ENCODE data around the gene ARL15. TPM values are rescaled to one million over a fixed set of nuclear protein-coding genes. Genes with fewer than 3 reads are reported as not detected.

ARL15 gene
- total RNA-seq, 1 donor from 2014 or later, result 24.3 TPM

DNA sequence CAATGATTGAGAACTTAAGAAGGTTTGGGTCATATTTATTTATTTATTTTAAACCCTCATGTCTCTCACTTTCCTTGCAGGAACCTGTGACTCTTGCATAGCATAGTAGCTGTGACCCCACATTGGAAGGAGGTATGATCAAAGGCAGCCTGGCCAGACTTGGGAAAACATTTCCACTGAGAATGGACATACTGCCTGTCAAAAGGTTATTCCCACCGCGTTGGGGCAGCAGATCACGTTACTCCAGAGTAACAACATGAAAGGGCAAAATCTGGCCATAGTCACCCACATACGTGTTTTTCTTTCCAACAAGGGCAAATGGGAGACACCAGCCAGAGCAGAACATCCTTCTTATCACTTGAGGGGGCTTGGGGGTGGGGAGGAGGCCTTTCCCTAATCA lies 95.7 kb downstream of the ARL15 start:
- no peak for DNase-seq (ENCODE audit: low spot score)

DNA sequence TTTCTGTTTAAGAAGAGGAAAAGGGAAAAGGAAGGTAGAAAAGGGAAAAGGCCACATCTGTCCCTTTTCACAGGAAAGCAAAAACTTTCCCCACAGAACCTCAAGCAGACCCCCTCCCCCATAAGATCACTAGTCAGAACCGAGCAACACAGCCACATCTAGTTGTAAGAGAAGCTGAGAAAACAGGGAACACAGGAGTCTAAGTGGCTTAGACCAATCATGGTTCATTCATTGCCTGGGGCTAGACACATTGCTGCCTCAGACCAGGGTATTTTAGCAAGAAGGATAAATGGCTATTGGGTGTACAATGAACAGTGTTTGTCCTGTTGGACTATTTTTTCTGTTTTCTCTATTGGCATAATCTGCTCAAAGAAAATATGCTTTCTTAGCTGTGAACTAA lies 98.0 kb downstream of the ARL15 start:
- no peak for DNase-seq (ENCODE audit: low spot score)

DNA sequence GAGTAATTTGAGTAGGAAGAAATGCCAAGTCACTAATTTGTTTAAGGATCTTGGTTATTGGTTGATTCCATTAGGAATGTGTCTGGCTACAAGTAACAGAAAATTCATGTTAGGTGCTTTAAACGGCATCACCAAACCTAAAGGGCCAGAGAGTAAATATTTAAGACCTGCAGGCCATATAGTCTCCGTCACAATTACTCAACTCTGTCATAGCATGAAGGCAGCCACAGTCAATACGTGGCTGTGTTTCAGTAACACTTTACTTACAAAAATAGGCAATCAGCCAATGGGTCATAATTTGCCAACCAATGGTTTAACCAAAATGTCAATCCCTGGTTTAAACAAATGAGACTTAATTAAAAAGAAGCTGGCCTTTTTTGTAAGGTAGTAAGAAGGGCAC lies 98.5 kb downstream of the ARL15 start:
- DNase-seq (ENCODE audit: low spot score), result no peak

DNA sequence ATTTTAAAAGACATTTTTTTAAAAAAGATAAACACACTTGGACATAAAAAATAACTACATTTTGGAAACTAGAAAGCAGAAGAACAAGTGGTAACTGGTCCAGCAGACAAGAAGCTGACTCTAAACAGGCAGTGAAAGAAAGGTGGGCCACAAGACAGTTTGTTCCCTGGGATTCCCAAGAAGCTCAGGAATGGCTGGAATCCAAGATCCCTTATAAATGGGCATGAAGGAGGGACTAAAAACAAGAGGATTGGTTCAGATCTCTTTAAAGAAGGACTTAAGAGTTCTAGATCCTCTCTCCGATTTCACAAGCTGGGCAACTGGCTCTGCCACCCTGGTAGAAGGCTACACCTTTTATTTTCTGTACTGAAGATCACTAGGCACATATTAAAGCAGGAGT lies 102.8 kb downstream of the ARL15 start:
- no peak for DNase-seq (ENCODE audit: low spot score)

DNA sequence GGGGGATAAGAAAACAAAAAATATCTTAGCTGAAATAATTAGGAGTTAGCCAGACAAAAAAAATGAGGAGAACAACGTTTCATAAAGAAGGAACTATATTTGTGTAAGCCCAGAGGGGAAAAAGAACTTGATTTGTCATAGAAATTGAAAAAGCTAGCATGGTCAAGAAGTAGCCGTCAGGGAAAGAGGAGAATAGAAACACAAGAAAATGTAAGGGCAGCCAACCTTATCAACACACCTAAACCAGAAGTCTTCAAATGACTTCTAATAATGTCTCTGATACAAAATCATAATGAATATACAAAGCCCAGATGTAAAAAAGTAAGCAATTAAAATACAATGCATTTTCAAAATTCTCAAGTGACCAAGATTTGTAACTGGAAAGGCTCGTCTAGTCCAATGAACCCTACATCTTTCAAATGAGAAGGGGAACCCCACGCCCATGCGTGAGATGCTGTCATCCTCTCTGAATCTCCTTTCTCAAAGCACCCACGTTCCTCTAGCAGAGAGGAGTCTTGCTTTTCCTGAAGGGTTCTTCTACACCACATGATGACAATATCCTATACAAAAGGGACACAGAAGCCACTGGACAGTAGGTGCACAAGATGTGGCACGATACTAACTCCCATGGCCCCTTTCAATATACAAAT lies 103.7 kb downstream of the ARL15 start:
- DNase-seq (ENCODE audit: low spot score), result no peak

DNA sequence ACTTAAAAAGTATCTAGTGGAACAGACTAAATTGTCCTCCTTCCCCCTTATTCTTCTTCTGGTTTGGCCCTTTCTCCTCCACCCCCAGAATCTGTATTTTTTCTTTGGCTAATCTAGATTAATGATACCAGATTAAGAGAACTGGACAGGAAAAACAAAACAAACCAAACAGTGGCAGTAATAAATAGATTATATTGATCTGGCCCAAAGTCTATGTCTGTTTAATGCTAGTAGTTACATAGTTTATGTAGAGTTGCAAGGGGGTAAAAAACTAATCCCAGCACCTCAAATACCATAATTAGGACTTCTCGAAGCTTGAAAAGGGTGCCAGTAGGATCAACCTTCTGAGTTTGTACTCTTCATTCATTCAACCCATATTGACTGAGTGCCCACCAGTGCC lies 104.5 kb downstream of the ARL15 start:
- DNase-seq (ENCODE audit: low spot score), result no peak

DNA sequence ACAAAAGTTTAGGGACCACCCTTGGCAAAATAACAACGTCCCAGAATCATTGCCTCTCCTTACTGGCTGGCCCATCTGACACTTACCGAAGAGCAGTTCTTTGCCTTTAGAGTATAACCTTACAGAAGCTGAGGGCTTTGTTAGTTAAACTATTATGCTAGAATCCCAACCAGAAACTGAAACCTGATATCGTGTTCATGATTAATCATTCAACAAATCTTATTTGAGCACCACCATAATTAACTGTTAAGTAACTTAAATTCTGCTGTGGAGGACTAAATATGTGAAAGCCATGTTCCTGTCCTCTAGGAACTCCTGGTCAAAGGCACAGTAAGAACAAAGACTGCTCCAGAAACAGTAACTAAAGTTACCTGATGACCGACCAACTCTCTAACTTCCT lies 104.9 kb downstream of the ARL15 start:
- no peak for DNase-seq (ENCODE audit: low spot score)

DNA sequence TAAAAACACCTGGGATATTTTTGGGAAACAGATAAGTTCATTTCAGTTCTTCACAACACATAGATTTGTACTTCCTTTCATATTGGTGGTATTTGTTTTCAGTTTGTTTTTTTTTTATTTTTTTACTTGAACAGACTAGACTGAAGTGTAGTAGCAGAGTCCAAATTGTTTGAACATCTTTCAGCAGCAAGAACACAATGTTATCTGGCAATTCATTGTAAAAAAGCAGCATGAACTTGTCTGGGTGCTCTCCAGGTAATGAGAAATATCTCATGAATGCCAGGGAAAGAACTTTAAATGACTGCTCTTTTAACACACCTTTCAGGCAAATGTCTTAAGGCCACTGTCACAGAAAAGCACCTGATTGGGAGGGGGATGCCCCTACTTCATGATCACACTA lies 113.4 kb downstream of the ARL15 start:
- DNase-seq (ENCODE audit: low spot score), result no peak

DNA sequence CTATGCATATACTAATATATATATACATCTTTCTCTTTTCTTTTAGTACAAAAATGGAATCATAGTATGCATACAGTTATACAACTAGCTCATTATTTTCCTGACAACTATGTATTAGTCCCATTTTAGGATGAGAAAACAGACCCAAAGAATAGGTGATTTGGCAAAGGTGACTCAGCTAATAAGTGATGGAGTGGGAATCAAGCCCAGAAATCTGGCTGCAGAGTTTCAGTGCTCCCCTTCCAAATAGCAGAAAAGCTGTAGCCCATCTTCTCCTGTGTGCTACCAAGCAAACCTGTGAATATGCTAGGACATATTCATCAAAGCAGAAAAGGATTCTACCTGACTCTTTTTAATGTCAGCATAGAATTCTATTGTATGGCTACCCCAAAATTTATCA lies 114.7 kb downstream of the ARL15 start:
- no peak for DNase-seq (ENCODE audit: low spot score)

DNA sequence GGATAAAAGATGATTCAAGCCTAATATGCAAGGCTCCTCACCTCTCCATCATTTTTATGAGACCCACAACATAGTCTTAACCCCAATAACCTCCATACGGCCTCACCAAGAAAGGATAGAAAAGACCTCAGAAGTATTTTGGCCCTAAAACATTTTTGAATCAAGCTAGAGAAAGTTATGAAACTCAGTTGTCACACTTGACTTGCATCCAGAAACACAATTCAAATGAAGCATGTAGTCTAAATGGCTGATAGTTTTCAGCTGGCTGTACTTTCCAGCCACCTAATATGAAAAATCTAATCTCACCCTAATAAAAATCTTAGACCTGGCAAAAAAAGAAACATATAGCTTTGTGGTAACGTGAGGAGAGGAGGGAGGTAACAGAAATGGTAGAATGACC lies 116.1 kb downstream of the ARL15 start:
- DNase-seq (ENCODE audit: low spot score), result no peak

DNA sequence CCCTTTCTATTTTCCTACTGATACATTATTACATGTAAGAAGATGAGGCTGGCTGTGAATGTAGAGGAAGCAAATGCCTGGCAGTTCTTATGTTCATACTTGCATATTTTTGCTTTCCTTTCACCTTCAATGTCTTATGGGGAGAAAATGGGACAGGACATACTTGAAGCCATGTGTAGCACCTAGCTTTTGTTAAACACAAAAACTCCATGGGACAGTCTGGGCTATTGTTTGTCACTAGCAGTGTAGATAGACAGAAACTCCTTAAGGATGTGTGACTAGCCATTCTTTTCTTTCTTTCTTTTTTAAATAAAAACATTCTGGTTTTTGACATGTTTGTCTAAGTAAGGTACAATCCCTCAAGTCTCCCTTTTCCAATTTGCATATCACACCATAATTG lies 122.7 kb downstream of the ARL15 start:
- DNase-seq (ENCODE audit: low spot score), result no peak

DNA sequence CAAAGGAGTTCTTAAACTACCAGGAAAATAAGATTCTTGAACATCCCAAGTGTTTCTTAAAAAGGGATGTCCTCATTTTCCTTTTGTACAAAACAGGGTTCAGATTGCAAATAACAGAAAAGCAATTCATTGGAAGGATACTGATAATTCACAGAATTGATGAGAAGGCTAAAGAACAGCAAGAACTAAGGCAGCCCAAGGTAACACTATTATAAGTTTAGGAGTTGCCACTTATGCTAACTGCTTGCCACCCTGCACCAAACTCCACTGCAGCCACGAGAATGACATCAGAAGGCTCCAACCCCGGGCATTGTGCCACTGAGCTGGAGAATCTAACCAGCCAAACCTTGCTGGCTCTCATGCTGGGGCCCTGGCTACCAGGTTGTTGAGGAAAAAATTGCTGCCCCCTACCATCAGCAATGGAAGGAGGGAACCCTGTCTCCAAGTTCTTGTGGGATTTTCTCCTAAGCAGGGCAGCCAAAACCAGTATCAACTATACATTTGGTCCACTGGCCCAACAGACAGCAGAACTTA lies 123.4 kb downstream of the ARL15 start:
- no peak for DNase-seq (ENCODE audit: low spot score)

DNA sequence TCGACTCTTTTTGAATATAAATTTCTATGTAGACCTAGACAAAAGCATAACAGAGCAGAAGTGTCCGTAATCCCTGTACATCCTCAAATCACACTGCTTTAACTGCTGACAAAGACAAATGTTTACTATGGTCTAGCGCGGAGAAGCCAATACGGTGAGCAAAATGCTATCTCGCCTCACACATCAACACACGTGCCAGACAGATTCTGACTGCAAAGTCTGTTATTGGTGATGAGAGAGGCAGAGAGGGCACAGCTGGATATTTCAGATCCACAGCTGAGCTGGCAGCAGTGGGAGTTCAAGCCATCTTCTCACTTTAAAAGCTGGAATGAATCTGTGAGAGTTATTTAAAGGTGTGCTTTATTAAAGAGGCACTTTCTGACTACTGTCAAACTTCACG lies 124.3 kb downstream of the ARL15 start:
- DNase-seq (ENCODE audit: low spot score), result no peak

DNA sequence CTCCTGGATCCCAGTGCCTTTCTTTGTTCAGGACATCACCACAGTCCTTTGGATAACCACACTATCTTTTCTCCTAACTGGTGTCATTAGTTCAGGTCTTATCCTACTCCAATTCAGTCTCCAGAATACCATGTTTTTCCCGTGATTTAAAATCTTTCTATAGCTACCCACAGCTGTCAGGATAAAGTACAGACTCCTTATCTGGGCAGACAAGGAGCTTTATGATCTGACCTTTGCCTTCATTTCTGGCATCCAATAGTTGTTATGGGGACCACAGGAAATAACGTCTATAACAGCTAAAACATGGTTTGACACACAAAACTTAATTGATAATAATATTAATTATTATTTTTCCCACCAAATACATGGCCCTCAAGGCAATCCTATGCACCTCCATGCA lies 125.6 kb downstream of the ARL15 start:
- no peak for DNase-seq (ENCODE audit: low spot score)

DNA sequence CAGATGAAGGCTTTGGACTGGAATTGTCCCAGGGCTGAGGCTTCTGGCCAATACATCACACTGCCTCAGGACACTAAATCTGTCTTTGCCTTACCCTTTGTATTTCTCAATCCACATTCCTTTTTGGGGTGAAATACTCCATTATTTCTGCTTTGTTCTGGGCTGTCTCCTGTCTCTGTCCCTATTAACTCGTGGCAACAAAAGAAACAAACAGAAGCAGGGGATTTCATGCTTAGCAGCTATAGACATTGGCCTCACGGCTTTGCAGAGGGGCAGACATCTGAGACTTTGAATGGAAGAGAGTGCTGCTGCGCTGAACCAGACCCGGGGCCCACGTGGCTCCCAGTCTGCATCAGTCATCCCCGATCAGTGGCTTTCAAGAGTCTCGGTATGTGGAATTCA lies 129.7 kb downstream of the ARL15 start:
- DNase-seq (ENCODE audit: low spot score), result no peak

DNA sequence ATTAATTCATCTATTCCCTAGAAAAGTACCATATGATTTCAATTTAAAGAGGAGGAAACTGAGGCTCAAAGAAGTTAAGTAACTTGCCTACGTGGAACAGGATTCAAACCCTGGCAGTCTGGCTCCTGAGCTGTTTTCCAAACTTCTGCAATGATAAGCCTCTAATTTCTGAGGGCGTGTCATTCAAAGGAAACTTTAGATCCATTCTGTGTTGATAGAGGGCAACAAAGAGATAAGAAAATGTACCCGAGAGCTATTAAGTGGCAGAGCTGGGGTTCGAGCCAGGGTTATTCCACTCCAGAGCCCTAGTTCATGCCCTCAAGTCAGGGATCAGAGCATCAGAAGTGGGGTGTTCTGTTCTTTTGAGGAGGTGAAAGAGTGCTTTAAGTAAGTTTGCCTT lies 131.4 kb downstream of the ARL15 start:
- no peak for DNase-seq (ENCODE audit: low spot score)

DNA sequence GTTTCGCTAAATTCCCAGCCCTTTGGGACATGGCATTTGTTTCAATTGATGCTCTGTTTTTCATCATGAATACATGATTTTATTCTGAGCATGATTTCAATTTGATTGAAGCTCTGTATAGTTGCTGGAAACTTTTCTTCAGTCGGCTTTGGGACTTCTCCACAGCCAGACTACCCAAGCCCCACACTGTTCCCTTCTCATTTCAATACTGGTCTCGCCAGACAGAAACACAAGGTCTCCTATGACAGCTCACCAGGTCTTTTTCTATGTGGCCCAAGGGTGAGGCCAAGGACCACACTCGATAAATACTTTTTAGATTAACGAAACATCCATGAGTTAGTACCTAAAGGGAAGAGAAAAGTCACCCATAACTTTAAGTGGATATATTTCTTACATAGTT lies 132.2 kb downstream of the ARL15 start:
- no peak for DNase-seq (ENCODE audit: low spot score)

DNA sequence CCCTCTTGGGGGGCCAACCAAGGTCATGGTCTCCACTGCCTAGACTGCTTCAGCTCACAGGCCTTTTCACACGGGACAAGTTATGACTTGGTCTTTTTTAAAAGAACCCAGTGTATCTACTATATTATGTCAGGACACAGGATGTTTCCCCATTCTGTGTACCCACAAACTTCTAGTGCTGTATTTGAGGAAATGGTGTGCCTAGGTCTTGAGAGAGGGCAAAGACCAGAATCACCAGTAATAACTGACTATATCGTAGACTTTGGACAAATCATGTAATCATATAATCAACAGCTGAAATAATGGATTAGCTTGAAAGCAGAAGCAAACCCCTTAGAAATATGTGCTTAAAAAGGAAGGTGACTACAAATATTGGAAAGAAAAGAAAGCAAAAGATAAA lies 133.3 kb downstream of the ARL15 start:
- no peak for DNase-seq (ENCODE audit: low spot score)

DNA sequence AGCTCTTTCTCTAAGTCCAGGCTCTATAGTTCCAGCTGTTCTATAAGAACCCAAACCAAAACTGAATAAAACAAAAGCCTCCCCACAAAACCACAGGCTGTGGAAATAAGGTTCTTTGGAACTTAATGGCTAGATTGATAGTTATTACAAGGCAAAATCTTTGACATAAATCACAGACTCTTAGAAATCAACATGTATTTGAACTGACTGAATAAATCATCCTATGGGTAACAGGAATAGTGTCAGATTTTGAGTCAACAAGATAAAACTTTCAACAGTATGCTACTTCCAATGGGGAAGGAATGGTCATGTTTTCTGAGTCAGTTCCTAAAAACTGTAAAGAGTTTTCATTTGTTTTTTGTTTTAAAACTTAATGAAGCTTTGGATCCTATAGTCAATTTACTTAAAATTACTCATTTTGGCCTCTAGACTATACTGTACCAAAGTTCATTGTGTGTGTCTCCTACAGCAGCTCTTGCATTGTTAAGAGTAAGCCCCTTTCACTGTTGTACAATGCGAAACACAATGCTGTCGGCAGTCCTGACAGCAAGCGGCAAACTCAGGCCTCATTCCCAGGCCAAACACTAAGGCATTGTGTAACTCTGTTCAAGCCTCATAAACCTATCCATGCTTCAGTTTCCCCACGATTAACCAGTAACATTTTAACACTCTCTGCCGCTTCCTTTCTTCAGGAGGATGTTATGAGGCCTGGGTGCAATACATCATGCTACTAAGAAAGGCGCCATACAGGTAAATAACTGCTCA lies 134.1 kb downstream of the ARL15 start:
- DNase-seq (ENCODE audit: low spot score), result no peak

DNA sequence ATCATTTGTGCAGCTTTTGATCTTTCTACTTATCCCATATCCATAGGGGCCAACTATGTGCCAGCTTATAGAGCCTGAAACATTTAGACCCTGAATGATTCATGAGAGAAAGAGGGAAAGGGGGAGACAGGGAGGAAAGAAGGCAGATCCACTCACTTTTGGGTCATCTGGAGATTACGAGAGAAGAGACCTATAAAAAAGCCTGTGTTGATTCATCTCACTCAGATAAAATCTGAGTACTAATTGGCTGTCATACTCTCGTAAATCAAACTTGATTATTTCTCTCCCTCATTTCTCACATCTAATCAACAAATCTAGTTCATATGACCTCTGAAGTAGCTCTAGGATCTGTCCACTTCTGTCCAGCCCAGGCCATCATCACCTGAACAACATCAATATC lies 137.1 kb downstream of the ARL15 start:
- no peak for DNase-seq (ENCODE audit: low spot score)

DNA sequence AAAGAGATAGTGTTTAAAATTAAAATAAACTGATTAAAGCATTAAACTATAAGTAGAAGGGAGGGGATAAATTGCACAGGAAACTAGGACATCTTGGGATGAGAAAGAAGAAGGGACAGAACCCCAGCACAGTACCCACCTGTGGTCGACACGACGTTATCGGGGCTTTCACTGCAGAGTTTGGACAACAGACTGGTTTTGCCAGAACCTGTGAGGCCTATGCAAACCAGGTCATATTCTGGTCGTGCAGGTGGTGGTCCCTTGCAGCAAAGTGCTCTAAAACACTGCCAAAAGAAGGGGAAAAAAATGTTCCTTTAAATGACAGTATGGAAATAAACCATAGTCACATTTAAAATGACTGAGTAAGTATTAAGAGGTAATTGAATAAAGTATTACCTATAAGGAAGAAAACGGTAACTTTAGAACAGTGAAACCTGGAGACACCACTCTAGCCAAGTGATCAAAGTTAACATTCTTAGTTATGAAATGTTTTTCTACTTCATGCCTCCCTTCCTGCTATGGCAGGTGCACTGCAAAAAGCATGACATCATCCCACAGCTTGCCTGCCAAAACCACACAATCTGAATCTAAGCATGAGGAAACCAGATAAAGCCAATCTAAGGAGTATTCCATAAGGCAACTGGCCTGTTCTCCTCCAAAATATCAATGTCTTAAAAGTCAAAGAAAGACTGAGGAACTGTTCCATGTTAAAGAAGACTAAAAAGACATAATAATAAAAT lies 138.6 kb downstream of the ARL15 start:
- no peak for DNase-seq (ENCODE audit: low spot score)

DNA sequence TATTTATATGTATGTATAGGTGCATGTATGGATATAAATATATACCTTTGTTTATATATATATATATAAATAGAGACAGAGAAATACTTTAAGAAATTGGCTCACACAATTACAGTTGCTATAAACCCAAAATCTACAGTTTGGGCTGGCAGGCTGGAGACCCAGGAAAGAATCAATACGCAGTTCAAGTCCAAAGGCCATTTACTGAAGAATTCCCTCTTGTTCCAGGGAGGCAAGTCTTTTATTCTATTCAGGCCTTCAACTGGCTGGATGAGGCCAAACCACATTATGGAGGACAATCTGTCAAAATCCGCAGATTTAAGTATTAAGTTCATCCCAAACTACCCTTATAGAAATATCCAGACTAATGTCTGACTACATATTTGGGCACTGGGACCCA lies 144.7 kb downstream of the ARL15 start:
- DNase-seq (ENCODE audit: low spot score), result no peak

Measured in mesenteric fat pad (tissue), 1 donor.